ENCODE data around the gene THBD.

Gene THBD

GRCh38 chr20:23091721-23092383 lies 42.4 kb upstream of the THBD start:
- Histone ChIP-seq H3K9ac (ENCODE audit: low read length) (no peak overlapping the region), H3K27ac (ENCODE audit: low read length) (no peak overlapping the region), H3K4me2 (ENCODE audit: low read depth, low read length) (no peak overlapping the region), H3K36me3 (replicated peaks; ENCODE audit: insufficient read depth, low read length) (no peaks in the 10 kb centered on the region), H3K9me3 (replicated peaks; ENCODE audit: insufficient read depth, low read length) (no peaks in the 10 kb centered on the region), H3K4me1 (ENCODE audit: low read length) (no peaks in the 10 kb centered on the region), H2AFZ (ENCODE audit: low read length) (no peak overlapping the region), H3K79me2 (ENCODE audit: low read length) (no peaks in the 10 kb centered on the region), H4K20me1 (ENCODE audit: insufficient read depth, low read length) (no peaks in the 10 kb centered on the region), H3K4me3 (ENCODE audit: low read length) (no peak overlapping the region), H3F3A (ENCODE audit: insufficient read depth, low read length) (no peaks in the 10 kb centered on the region), H3K9me2 (replicated peaks; ENCODE audit: insufficient read depth, low read length) (no peaks in the 10 kb centered on the region), H3K27me3 (replicated peaks; ENCODE audit: insufficient read depth, low read length) (no peaks in the 10 kb centered on the region)
- TF ChIP-seq EZH2 (optimal IDR thresholded peaks at IDR 0.05; ENCODE audit: low read depth, low read length) (no peak), EZH2phosphoT487 (IDR thresholded peaks at IDR 0.05; ENCODE audit: low read length) (no peak), CTCF (IDR thresholded peaks at IDR 0.05; ENCODE audit: low read length) (no peak)
- no peak for DNase-seq

- Histone ChIP-seq H3K27me3 (replicated peaks; ENCODE audit: insufficient read depth, low read length) (no peaks in the 10 kb centered on the region), H3K4me2 (ENCODE audit: low read depth, low read length) (no peak overlapping the region), H3F3A (ENCODE audit: insufficient read depth, low read length) (no peaks in the 10 kb centered on the region), H3K9me3 (replicated peaks; ENCODE audit: insufficient read depth, low read length) (no peaks in the 10 kb centered on the region), H4K20me1 (ENCODE audit: insufficient read depth, low read length) (no peaks in the 10 kb centered on the region), H3K9me2 (replicated peaks; ENCODE audit: insufficient read depth, low read length) (no peaks in the 10 kb centered on the region), H3K4me3 (ENCODE audit: low read length) (no peak overlapping the region), H3K36me3 (replicated peaks; ENCODE audit: insufficient read depth, low read length) (no peaks in the 10 kb centered on the region), H3K79me2 (ENCODE audit: low read length) (no peaks in the 10 kb centered on the region), H3K4me1 (ENCODE audit: low read length) (no peaks in the 10 kb centered on the region), H3K9ac (ENCODE audit: low read length) (no peak overlapping the region), H2AFZ (ENCODE audit: low read length) (no peak overlapping the region), H3K27ac (ENCODE audit: low read length) (no peak overlapping the region)
- DNase-seq = no peak
- TF ChIP-seq EZH2 (optimal IDR thresholded peaks at IDR 0.05; ENCODE audit: low read depth, low read length) = no peak
These were observed 41.4 kb upstream of the THBD start for GRCh38 chr20:23090878-23091277.

- H3K4me1 ChIP-seq (ENCODE audit: low read length) = no peaks in the 10 kb centered on the region
- no peaks in the 10 kb centered on the region for H4K20me1 ChIP-seq (ENCODE audit: insufficient read depth, low read length)
- H3K27me3 ChIP-seq (replicated peaks; ENCODE audit: insufficient read depth, low read length) = no peaks in the 10 kb centered on the region
- TF ChIP-seq CTCF (IDR thresholded peaks at IDR 0.05; ENCODE audit: low read length) = no peak
- TF ChIP-seq EZH2 (optimal IDR thresholded peaks at IDR 0.05; ENCODE audit: low read depth, low read length) = no peak
- no peak for TF ChIP-seq EZH2phosphoT487 (IDR thresholded peaks at IDR 0.05; ENCODE audit: low read length)
- DNase-seq = no peak
- no peak overlapping the region for H3K27ac ChIP-seq (ENCODE audit: low read length)
- no peaks in the 10 kb centered on the region for H3K36me3 ChIP-seq (replicated peaks; ENCODE audit: insufficient read depth, low read length)
- no peaks in the 10 kb centered on the region for H3K9me3 ChIP-seq (replicated peaks; ENCODE audit: insufficient read depth, low read length)
- H3K9ac ChIP-seq (ENCODE audit: low read length) = no peak overlapping the region
- no peak overlapping the region for H3K4me2 ChIP-seq (ENCODE audit: low read depth, low read length)
- no peak overlapping the region for H3K4me3 ChIP-seq (ENCODE audit: low read length)
- H3K9me2 ChIP-seq (replicated peaks; ENCODE audit: insufficient read depth, low read length) = no peaks in the 10 kb centered on the region
- no peaks in the 10 kb centered on the region for H3K79me2 ChIP-seq (ENCODE audit: low read length)
- H2AFZ ChIP-seq (ENCODE audit: low read length) = no peak overlapping the region
- no peaks in the 10 kb centered on the region for H3F3A ChIP-seq (ENCODE audit: insufficient read depth, low read length)
These were observed 40.7 kb upstream of the THBD start for GRCh38 chr20:23090147-23090546.

GRCh38 chr20:23088866-23089265 lies 39.4 kb upstream of the THBD start:
- Histone ChIP-seq H3K27ac (ENCODE audit: low read length) (no peak overlapping the region), H3K9me3 (replicated peaks; ENCODE audit: insufficient read depth, low read length) (no peaks in the 10 kb centered on the region), H2AFZ (ENCODE audit: low read length) (no peak overlapping the region), H3K9ac (ENCODE audit: low read length) (no peak overlapping the region), H3K4me1 (ENCODE audit: low read length) (no peaks in the 10 kb centered on the region), H3K27me3 (replicated peaks; ENCODE audit: insufficient read depth, low read length) (no peaks in the 10 kb centered on the region), H4K20me1 (ENCODE audit: insufficient read depth, low read length) (no peaks in the 10 kb centered on the region), H3K9me2 (replicated peaks; ENCODE audit: insufficient read depth, low read length) (no peaks in the 10 kb centered on the region), H3K4me2 (ENCODE audit: low read depth, low read length) (no peak overlapping the region), H3K36me3 (replicated peaks; ENCODE audit: insufficient read depth, low read length) (no peaks in the 10 kb centered on the region), H3K79me2 (ENCODE audit: low read length) (no peaks in the 10 kb centered on the region), H3K4me3 (ENCODE audit: low read length) (no peak overlapping the region), H3F3A (ENCODE audit: insufficient read depth, low read length) (no peaks in the 10 kb centered on the region)
- TF ChIP-seq EZH2 (optimal IDR thresholded peaks at IDR 0.05; ENCODE audit: low read depth, low read length) (no peak), EZH2phosphoT487 (IDR thresholded peaks at IDR 0.05; ENCODE audit: low read length) (no peak)
- DNase-seq = no peak
